C4-2B (cell line): ENCODE data around the gene LOXL1.

Experiments
- CTCF ChIP-seq: fragments of 450-650 bp; conservative IDR thresholded peaks from 2 replicates; pipeline ENCODE4 v1.5.1; 2017; ENCODE audit warnings: mild to moderate bottlenecking
- ZFX ChIP-seq: fragments of 450-650 bp; IDR thresholded peaks from 2 replicates; pipeline ENCODE4 v1.6.1; 2017

- TF ChIP-seq CTCF (no peak), ZFX (no peak)
Measured at GRCh38 chr15:73885954-73886700, 40.1 kb upstream of the LOXL1 start.
